GM10248 (cell line): ENCODE data around the gene XPOT.
A peak's percentile ranks its signal among the peaks of the same experiment; 100 is the strongest.

ENCODE experiments used
- CTCF ChIA-PET: fragments of 300-600 bp; sonication (Branson Sonifier 250); formaldehyde crosslinking; extraction: SDS; loops from one replicate; lab custom pipeline; 2021; ENCODE audit warnings: antibody characterized with exemption; lab: Yijun Ruan, JAX
- POLR2A ChIA-PET: fragments of 350-650 bp; sonication (Branson Sonifier 250); formaldehyde crosslinking; extraction: SDS; loops from one replicate; lab custom pipeline; 2020; ENCODE audit warnings: antibody characterized with exemption; lab: Yijun Ruan, JAX
- DNase-seq: peaks from one replicate; pipeline ENCODE4 v3.0.0; 2012; ENCODE audit errors: extremely low spot score
- TF ChIP-seq, protein P1 (sequence below): IDR thresholded peaks from 2 replicates; pipeline ENCODE4 v1.5.1; 2012; ENCODE audit warnings: mild to moderate bottlenecking, low read depth; ENCODE audit errors: extremely low read depth, missing control alignments, control extremely low read depth

Gene XPOT

GRCh38 chr12:64385468-64385867 lies 18.7 kb upstream of the XPOT start:
- no peak for DNase-seq
- TF ChIP-seq, protein P1, sequence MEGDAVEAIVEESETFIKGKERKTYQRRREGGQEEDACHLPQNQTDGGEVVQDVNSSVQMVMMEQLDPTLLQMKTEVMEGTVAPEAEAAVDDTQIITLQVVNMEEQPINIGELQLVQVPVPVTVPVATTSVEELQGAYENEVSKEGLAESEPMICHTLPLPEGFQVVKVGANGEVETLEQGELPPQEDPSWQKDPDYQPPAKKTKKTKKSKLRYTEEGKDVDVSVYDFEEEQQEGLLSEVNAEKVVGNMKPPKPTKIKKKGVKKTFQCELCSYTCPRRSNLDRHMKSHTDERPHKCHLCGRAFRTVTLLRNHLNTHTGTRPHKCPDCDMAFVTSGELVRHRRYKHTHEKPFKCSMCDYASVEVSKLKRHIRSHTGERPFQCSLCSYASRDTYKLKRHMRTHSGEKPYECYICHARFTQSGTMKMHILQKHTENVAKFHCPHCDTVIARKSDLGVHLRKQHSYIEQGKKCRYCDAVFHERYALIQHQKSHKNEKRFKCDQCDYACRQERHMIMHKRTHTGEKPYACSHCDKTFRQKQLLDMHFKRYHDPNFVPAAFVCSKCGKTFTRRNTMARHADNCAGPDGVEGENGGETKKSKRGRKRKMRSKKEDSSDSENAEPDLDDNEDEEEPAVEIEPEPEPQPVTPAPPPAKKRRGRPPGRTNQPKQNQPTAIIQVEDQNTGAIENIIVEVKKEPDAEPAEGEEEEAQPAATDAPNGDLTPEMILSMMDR = no peak
- ChIA-PET POLR2A (no interaction called here), CTCF (interaction anchor here (0.7 to 1.2 kb wide), 2 partner anchors 9 to 12 kb away, joined by 3 to 5 read pairs; no protein-coding TSS in a partner anchor)

GRCh38 chr12:64387197-64387816 lies 16.9 kb upstream of the XPOT start:
- DNase-seq = no peak
- ChIA-PET CTCF (interaction anchor here (2.0 kb wide), 1 partner anchor 9 kb away, joined by 8 read pairs; no protein-coding TSS in a partner anchor), POLR2A (no interaction called here)
- TF ChIP-seq, protein P1 = no peak

GRCh38 chr12:64389154-64389553 lies 15.0 kb upstream of the XPOT start:
- TF ChIP-seq, protein P1 = no peak
- ChIA-PET CTCF (interaction anchor here (1.1 to 1.4 kb wide), 2 partner anchors 11 to 14 kb away, joined by 3 read pairs; no protein-coding TSS in a partner anchor), POLR2A (no interaction called here)
- no peak for DNase-seq

DNA sequence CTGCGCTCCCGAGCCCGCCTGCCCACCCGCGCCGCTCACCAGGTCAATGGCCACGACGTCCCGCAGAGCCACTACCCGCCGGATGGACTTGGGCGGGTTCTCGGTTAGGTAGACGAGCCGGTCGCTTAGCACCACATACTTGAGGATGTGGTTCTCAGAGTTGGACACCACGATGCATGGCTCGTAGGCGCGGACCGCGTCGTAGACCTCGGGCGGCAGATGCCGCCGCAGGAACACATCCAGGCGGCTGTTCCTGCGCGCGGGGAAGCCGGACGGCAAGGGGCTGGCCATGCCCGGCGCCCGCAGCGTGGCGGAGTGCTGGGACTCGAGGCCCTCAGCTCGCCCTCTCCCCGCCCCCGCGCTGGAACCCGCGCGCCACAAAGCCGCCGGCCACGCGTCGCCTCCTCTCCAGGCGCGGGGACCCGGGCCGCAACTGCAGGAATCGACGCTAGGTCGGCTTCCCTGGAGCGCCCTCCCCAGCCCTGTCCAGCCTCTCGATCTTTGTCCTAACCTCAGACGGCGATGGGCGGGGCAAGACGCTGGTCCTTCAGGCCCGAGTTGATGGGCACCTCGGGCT lies 13.8 kb upstream of the XPOT start, which contains the start of gene C12orf56:
Gene C12orf56 (minus strand): TSS at position 484 of the 577 bp plus-strand sequence. CDS start 193 bp downstream, at position 291.
- TF ChIP-seq, protein P1 = no peak
- ChIA-PET CTCF (interaction anchor here (0.6 to 1.9 kb wide), 2 partner anchors 10 to 1905 kb away, joined by 3 to 7 read pairs; no protein-coding TSS in a partner anchor), POLR2A (no interaction called here)
- no peak for DNase-seq

DNA sequence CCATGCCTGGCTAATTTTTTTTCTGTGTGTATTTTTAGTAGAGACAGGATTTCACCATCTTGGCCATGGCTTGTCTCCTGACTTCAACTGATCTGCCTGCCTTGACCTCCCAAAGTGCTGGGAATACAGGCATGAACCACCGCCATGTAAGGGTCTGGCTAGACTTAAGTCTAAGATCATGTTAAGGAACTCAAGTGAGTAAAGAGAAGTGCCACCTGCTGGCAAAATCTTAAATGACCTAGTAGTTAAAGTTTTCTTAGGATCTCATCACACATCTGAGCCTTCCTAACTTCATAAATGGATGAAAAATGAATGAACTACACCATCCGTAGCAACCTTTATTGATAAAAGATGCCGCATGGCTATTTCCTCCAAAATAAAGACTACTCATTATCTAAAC lies 12.0 kb upstream of the XPOT start:
- CTCF ChIA-PET = interaction anchor here (1.0 to 1.9 kb wide), 2 partner anchors 8 to 11 kb away, joined by 5 to 7 read pairs; partner anchors contain the start of gene XPOT
- TF ChIP-seq, protein P1 = peak; percentile 19
- POLR2A ChIA-PET = no interaction called here
- DNase-seq = peak; percentile 45

- TF ChIP-seq, protein P1 = no peak
- no peak for DNase-seq
- CTCF ChIA-PET = interaction anchor here (2.4 kb wide), 1 partner anchor 8 kb away, joined by 8 read pairs; no protein-coding TSS in a partner anchor
- POLR2A ChIA-PET = no interaction called here
These were observed 8.5 kb upstream of the XPOT start for GRCh38 chr12:64395739-64396138.
